ENCODE measurements around the gene GPC3.

The GPC3 gene

GRCh38 chrX:133699023-133699728 is 286.2 kb downstream of the GPC3 start:
- Histone ChIP-seq H3K4me1 (ENCODE audit: control insufficient read depth in 1 of 2, insufficient read depth in 1 of 2, low read depth in 1 of 2, low read length in 1 of 2) (no peaks in the 10 kb centered on the region), H3K9me3 (no peaks in the 10 kb centered on the region), H3K27me3 (no peaks in the 10 kb centered on the region), H3K36me3 (no peaks in the 10 kb centered on the region), H3K27ac (no peak overlapping the region), H3K4me3 (ENCODE audit: low read depth in 1 of 2, low read length in 1 of 2) (no peak overlapping the region)
- TF ChIP-seq CTCF (IDR thresholded peaks at IDR 0.05) = no peak

- H3K4me1 ChIP-seq (ENCODE audit: control insufficient read depth in 1 of 2, insufficient read depth in 1 of 2, low read depth in 1 of 2, low read length in 1 of 2) = no peaks in the 10 kb centered on the region
- H3K36me3 ChIP-seq = no peaks in the 10 kb centered on the region
- no peak for TF ChIP-seq CTCF (IDR thresholded peaks at IDR 0.05)
- no peaks in the 10 kb centered on the region for H3K9me3 ChIP-seq
- no peak overlapping the region for H3K4me3 ChIP-seq (ENCODE audit: low read depth in 1 of 2, low read length in 1 of 2)
- no peaks in the 10 kb centered on the region for H3K27me3 ChIP-seq
- no peak overlapping the region for H3K27ac ChIP-seq
These were observed 287.1 kb downstream of the GPC3 start for GRCh38 chrX:133698298-133698697.

GRCh38 chrX:133697656-133698055 is 287.7 kb downstream of the GPC3 start:
- Histone ChIP-seq H3K36me3 (no peaks in the 10 kb centered on the region), H3K27me3 (no peaks in the 10 kb centered on the region), H3K4me3 (ENCODE audit: low read depth in 1 of 2, low read length in 1 of 2) (no peak overlapping the region), H3K9me3 (no peaks in the 10 kb centered on the region), H3K4me1 (ENCODE audit: control insufficient read depth in 1 of 2, insufficient read depth in 1 of 2, low read depth in 1 of 2, low read length in 1 of 2) (no peaks in the 10 kb centered on the region), H3K27ac (no peak overlapping the region)
- no peak for TF ChIP-seq CTCF (IDR thresholded peaks at IDR 0.05)

- Histone ChIP-seq H3K27me3 (no peaks in the 10 kb centered on the region), H3K36me3 (no peaks in the 10 kb centered on the region), H3K9me3 (no peaks in the 10 kb centered on the region), H3K4me1 (ENCODE audit: control insufficient read depth in 1 of 2, insufficient read depth in 1 of 2, low read depth in 1 of 2, low read length in 1 of 2) (no peaks in the 10 kb centered on the region), H3K4me3 (ENCODE audit: low read depth in 1 of 2, low read length in 1 of 2) (no peak overlapping the region), H3K27ac (no peak overlapping the region)
- no peak for TF ChIP-seq CTCF (IDR thresholded peaks at IDR 0.05)
These were observed 295.3 kb downstream of the GPC3 start for GRCh38 chrX:133689997-133690599.

GRCh38 chrX:133685822-133686221 is 299.6 kb downstream of the GPC3 start:
- no peaks in the 10 kb centered on the region for H3K27me3 ChIP-seq
- H3K4me3 ChIP-seq (ENCODE audit: low read depth in 1 of 2, low read length in 1 of 2) = no peak overlapping the region
- no peak for TF ChIP-seq CTCF (IDR thresholded peaks at IDR 0.05)
- H3K9me3 ChIP-seq = no peaks in the 10 kb centered on the region
- no peak overlapping the region for H3K27ac ChIP-seq
- no peaks in the 10 kb centered on the region for H3K36me3 ChIP-seq
- no peaks in the 10 kb centered on the region for H3K4me1 ChIP-seq (ENCODE audit: control insufficient read depth in 1 of 2, insufficient read depth in 1 of 2, low read depth in 1 of 2, low read length in 1 of 2)
